Coronary artery (tissue), 2 donors: ENCODE data around the gene WBP1L.
"Not testable (repeated sequence)": the region's sequence is repeated elsewhere in the genome, so short reads cannot be mapped to it uniquely, and the experiment has no call there.

Experiments
- DNase-seq: peaks from one replicate; pipeline ENCODE4 v3.0.0-alpha.2; 2017; ENCODE audit warnings: low spot score
- H3K27ac ChIP-seq, 2 donors: fragments of 200-600 bp; sonication (generic); one replicate each; pipeline ENCODE4 v1.5.1; 2016 to 2019
- H3K4me3 ChIP-seq: fragments of 200-600 bp; sonication (generic); 2 replicates; pipeline ENCODE4 v1.5.1; 2016; ENCODE audit warnings: mild to moderate bottlenecking, moderate library complexity
- TF ChIP-seq, protein P1 (sequence below): fragments of 200-600 bp; sonication (generic); IDR thresholded peaks from one replicate; pipeline ENCODE4 v1.5.1; 2019; ENCODE audit warnings: antibody characterized with exemption

The WBP1L gene

DNA sequence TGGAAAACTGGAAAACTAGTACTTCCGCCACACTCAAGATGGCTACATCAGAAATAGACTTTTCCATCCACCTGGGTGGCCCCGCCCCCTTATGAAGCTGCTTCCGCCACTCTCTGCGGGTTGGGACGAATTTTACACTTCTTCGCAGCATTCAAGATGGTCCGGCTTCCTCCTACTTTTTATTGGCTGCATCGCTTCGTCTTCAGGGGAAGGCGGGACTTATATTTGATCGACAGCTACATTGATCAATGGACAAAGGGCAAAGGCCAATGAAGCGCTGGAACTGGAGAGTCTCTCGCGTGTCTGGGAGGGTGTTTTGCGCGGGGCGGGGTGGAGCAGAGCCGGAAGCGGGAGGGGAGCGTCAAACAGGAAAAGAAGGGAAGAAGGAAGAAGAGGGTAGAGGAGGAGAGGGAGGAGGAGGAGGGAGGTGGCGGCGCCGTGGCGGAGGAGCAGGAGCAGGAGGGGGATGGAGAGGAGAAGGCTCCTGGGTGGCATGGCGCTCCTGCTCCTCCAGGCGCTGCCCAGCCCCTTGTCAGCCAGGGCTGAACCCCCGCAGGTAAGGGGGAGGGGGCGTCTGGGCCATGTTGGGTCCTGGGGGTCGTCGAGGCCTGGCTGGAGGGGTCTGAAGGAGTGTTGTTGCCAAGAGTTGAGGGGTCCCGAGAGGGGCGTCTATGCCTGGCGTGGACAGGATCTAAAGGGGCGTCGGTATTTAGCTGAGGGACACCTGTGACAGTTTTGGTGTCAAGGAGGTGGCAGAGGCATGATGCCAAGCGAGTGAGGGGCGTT, at the start of gene WBP1L:
Gene WBP1L (plus strand): TSS at position 361 of the 786 bp plus-strand sequence. CDS start 106 bp downstream, at position 467.
- TF ChIP-seq, protein P1, sequence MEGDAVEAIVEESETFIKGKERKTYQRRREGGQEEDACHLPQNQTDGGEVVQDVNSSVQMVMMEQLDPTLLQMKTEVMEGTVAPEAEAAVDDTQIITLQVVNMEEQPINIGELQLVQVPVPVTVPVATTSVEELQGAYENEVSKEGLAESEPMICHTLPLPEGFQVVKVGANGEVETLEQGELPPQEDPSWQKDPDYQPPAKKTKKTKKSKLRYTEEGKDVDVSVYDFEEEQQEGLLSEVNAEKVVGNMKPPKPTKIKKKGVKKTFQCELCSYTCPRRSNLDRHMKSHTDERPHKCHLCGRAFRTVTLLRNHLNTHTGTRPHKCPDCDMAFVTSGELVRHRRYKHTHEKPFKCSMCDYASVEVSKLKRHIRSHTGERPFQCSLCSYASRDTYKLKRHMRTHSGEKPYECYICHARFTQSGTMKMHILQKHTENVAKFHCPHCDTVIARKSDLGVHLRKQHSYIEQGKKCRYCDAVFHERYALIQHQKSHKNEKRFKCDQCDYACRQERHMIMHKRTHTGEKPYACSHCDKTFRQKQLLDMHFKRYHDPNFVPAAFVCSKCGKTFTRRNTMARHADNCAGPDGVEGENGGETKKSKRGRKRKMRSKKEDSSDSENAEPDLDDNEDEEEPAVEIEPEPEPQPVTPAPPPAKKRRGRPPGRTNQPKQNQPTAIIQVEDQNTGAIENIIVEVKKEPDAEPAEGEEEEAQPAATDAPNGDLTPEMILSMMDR: no peak
- DNase-seq: peak; percentile 99
- peak within 1 kb of the TSS; percentile 99 for H3K4me3 ChIP-seq

DNA sequence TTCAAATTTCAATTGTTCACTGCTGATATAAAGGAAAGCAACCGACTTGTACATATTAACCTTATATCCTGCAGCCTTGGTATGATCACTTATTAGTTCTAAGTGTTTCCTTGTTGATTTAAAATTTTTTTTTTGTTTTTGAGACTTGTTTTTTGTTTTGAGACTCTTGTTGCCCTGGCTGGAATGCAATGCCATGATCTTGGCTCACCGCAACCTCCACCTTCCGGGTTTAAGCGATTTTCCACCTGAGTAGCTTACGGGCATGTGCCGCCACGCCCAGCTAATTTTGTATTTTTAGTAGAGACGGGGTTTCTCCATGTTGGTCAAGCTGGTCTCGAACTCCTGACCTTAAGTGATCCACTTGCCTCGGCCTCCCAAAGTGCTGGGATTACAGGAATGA, 48.3 kb upstream of the WBP1L start:
- H3K4me3 ChIP-seq, DNase-seq, H3K27ac ChIP-seq: not testable (repeated sequence)

More for the DNA sequence above, at the start of gene WBP1L:
- peak within 1 kb of the TSS; percentile 97 to 100 for H3K27ac ChIP-seq

DNA sequence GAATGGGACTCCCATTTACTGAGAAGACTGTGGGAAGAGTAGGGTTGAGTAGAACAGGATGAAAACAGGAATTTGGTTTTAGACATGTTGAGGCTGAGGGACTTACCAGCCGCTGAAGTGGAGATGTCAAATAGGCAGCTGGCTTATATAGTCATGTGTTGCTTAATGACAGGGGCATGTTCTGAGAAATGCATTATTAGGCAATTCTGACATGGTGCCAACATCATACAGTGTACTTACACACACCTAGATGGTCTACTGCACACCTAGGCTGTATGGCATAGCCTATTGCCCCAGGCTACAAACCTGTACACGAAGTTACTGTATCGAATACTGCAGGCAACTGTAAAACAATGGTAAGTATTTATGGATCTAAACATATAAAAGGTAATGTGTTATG, 47.0 kb upstream of the WBP1L start:
- TF ChIP-seq, protein P1: no peak
- Histone ChIP-seq H3K27ac (no peak overlapping the region), H3K4me3 (no peak overlapping the region)
- DNase-seq: no peak

DNA sequence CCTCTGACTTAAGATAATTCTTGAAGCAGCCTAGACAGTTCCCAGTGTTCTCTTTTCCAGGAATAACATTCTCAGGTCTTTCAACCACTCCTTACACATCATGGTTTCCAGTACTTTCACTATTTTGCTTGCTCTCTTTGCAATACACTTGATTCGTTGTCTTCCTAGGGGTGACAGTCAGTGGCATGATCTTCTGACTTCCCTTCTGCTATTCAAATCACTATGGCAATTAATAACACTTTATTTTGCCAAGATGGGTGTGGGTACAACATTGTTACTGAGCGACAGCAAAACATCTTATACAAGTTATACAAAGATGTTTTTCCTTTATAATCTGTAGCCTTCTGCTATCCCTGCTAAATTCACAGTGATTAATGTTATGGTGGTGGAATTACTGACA, 44.9 kb upstream of the WBP1L start:
- Histone ChIP-seq H3K4me3 (no peak overlapping the region), H3K27ac (no peak overlapping the region)
- TF ChIP-seq, protein P1: no peak
- no peak for DNase-seq

DNA sequence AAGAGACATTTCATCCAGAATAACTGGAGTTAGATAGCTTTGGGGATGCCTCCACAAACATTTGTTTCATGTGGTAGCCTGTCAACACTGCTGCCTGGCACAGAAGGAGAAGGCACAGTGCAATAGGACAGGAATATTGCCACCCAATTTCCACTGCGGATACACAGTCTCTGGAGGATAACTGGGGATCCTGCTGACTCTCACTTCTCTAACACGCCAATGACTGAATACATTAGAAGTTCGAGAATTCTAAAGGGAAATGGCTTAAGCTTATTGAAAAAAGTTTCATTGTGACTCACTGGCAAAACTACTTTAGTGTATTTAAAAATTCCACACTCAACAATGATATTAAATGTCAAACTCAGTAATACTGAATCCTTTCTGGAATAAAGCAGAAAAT, 42.5 kb upstream of the WBP1L start:
- H3K4me3 ChIP-seq: no peak overlapping the region
- TF ChIP-seq, protein P1: no peak
- H3K27ac ChIP-seq: no peak overlapping the region
- no peak for DNase-seq

DNA sequence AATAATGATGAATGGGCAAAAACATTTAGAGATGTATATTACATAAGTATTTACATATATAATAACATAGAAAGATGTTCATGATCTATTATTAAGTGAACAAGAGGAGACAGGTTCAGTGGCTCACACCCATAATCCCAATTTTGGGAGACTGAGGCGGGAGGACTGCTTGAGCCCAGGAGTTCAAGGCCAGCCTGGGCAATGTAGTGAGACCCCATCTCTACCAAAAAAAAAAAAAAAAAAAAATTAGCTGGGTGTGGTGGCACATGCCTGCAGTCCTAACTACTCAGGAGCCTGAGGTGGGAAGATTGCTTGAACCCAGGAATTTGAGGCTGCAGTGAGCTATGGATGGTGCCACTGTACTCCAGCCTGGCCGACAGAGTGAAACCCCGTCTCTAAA, 42.0 kb upstream of the WBP1L start:
- Histone ChIP-seq H3K4me3 (no peak overlapping the region), H3K27ac (no peak overlapping the region)
- TF ChIP-seq, protein P1: no peak
- DNase-seq: no peak

DNA sequence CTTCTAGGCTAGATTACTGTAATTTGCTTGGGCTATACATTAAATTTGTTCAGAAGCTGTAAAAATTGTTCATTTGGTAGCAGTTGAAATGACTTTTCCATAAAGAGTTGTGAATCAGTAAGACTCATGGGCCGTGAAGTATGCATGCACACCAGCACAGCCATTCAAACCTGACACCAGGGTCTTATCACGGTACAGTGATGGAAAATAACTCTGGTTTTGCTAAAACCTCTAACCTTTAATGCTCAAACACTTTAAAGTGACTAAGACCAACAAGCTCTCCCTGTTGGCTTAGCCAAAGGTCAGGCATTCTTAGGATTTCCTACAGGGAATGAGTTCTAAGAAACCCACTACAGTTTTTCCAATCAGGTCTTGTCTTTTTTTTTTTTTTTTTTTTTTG, 41.0 kb upstream of the WBP1L start:
- TF ChIP-seq, protein P1: no peak
- no peak overlapping the region for H3K27ac ChIP-seq
- H3K4me3 ChIP-seq: no peak overlapping the region
- no peak for DNase-seq
